ENCODE measurements around the gene ZNF561. TPM values are rescaled to one million over a fixed set of nuclear protein-coding genes. Genes with fewer than 3 reads are reported as not detected.

ZNF561 gene
- total and polyA plus RNA-seq, 2 donors, result 36.6 to 71.1 TPM

Other genes starting within 250 kb of the ZNF561 start
- 30.7 TPM for gene ZNF266, start 185.7 kb downstream of the ZNF561 start, total RNA-seq
- 23.5 TPM for gene ZNF266, start 185.7 kb downstream of the ZNF561 start, polyA plus RNA-seq
- 0.21 TPM for gene ZNF560, start 122.6 kb downstream of the ZNF561 start, total RNA-seq
- 0.08 TPM for gene ZNF560, start 122.6 kb downstream of the ZNF561 start, polyA plus RNA-seq
- 29.8 TPM for gene ZNF426, start 82.6 kb downstream of the ZNF561 start, total RNA-seq
- gene ZNF426, start 82.6 kb downstream of the ZNF561 start, polyA plus RNA-seq, result 6.9 TPM
- 80.9 TPM for gene ZNF121, start 36.7 kb downstream of the ZNF561 start, total RNA-seq
- 3.7 TPM for gene ZNF121, start 36.7 kb downstream of the ZNF561 start, polyA plus RNA-seq
- gene ZNF562, start 53.9 kb upstream of the ZNF561 start, total RNA-seq, result 58.8 TPM
- 9.4 TPM for gene ZNF562, start 53.9 kb upstream of the ZNF561 start, polyA plus RNA-seq
- 73.6 TPM for gene ZNF846, start 147.5 kb upstream of the ZNF561 start, total RNA-seq
- gene ZNF846, start 147.5 kb upstream of the ZNF561 start, polyA plus RNA-seq, result 18.0 TPM
- gene FBXL12, start 197.8 kb upstream of the ZNF561 start, total RNA-seq, result 16.1 TPM
- gene FBXL12, start 197.8 kb upstream of the ZNF561 start, polyA plus RNA-seq, result 37.5 TPM
- 92.0 TPM for gene UBL5, start 206.7 kb upstream of the ZNF561 start, total RNA-seq
- gene UBL5, start 206.7 kb upstream of the ZNF561 start, polyA plus RNA-seq, result 436 TPM
- 42.3 TPM for gene PIN1, start 214.1 kb upstream of the ZNF561 start, total RNA-seq
- gene PIN1, start 214.1 kb upstream of the ZNF561 start, polyA plus RNA-seq, result 160 TPM

All from urinary bladder (tissue), 2 donors.